RWPE2 (cell line): ENCODE data around the gene KCNK7.

Source experiments
- ATAC-seq: fragments of 200-7000 bp; cut with Tn5 transposase; 3 replicates; pipeline ENCODE4 v1.9.1; 2021; ENCODE audit warnings: low read depth
- DNase-seq: peaks from one replicate; pipeline ENCODE4 v3.0.0-alpha.2; 2020; ENCODE audit warnings: low spot score
- H3K27ac ChIP-seq: fragments of 450-650 bp; 2 replicates; pipeline ENCODE4 v1.5.1; 2017; ENCODE audit warnings: mild to moderate bottlenecking; ENCODE audit not compliant: poor library complexity, severe bottlenecking
- H3K27me3 ChIP-seq: fragments of 250-450 bp; sonication (Bioruptor Pico); 2 replicates; pipeline ENCODE4 v1.5.1; 2021; ENCODE audit warnings: mild to moderate bottlenecking, moderate library complexity; ENCODE audit not compliant: insufficient read depth, poor library complexity, severe bottlenecking
- H3K36me3 ChIP-seq: fragments of 250-450 bp; sonication (Bioruptor Pico); 2 replicates; pipeline ENCODE4 v1.5.1; 2020; ENCODE audit warnings: low read depth, mild to moderate bottlenecking, moderate library complexity
- H3K4me1 ChIP-seq: fragments of 250-450 bp; sonication (Bioruptor Pico); 2 replicates; pipeline ENCODE4 v1.5.1; 2021; ENCODE audit warnings: mild to moderate bottlenecking, moderate library complexity; ENCODE audit not compliant: insufficient read depth, poor library complexity, severe bottlenecking
- H3K4me3 ChIP-seq: fragments of 250-450 bp; sonication (Bioruptor Pico); 2 replicates; pipeline ENCODE4 v1.5.1; 2021; ENCODE audit warnings: mild to moderate bottlenecking, moderate library complexity; ENCODE audit not compliant: severe bottlenecking
- H3K9me3 ChIP-seq: fragments of 250-450 bp; sonication (Bioruptor Pico); 2 replicates; pipeline ENCODE4 v1.5.1; 2021; ENCODE audit warnings: mild to moderate bottlenecking, moderate library complexity; ENCODE audit not compliant: severe bottlenecking
- TF ChIP-seq, protein P1 (sequence below): fragments of 450-650 bp; IDR thresholded peaks from one replicate; pipeline ENCODE4 v1.5.1; 2017; ENCODE audit warnings: mild to moderate bottlenecking, moderate library complexity; ENCODE audit not compliant: poor library complexity, severe bottlenecking

Gene KCNK7

DNA sequence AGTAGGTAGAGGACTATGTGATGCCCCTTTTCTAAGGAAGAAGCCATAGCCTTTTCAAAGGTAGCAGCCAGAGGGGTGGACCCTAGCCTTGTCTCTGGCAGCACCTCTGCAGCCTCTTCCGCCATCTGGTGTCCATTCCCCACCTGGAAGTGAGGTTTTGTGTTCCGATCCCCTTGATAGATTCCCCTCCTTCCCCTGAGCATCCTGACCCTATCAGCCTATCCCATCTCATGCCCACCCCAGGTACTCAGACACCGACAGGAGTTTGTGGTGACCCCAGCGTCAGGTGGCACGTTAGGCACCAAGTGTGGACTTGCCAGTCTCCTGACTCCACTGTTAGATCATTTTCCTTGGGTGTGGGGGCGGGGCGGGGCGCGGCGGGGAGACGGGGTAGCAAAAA, 23.7 kb downstream of the KCNK7 start:
- peak overlapping the region; percentile 86 for H3K27ac ChIP-seq
- peak overlapping the region; percentile 78 for H3K4me3 ChIP-seq
- DNase-seq (peak; percentile 52), ATAC-seq (no peak; the same call in 2 of the 3 replicates)
- H3K36me3 ChIP-seq: peaks cover 10% of the 10 kb centered on the region
- H3K27me3 ChIP-seq: no peaks in the 10 kb centered on the region
- TF ChIP-seq, protein P1, sequence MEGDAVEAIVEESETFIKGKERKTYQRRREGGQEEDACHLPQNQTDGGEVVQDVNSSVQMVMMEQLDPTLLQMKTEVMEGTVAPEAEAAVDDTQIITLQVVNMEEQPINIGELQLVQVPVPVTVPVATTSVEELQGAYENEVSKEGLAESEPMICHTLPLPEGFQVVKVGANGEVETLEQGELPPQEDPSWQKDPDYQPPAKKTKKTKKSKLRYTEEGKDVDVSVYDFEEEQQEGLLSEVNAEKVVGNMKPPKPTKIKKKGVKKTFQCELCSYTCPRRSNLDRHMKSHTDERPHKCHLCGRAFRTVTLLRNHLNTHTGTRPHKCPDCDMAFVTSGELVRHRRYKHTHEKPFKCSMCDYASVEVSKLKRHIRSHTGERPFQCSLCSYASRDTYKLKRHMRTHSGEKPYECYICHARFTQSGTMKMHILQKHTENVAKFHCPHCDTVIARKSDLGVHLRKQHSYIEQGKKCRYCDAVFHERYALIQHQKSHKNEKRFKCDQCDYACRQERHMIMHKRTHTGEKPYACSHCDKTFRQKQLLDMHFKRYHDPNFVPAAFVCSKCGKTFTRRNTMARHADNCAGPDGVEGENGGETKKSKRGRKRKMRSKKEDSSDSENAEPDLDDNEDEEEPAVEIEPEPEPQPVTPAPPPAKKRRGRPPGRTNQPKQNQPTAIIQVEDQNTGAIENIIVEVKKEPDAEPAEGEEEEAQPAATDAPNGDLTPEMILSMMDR: peak; percentile 72
- no peaks in the 10 kb centered on the region for H3K9me3 ChIP-seq
- peaks cover 14% of the 10 kb centered on the region for H3K4me1 ChIP-seq

DNA sequence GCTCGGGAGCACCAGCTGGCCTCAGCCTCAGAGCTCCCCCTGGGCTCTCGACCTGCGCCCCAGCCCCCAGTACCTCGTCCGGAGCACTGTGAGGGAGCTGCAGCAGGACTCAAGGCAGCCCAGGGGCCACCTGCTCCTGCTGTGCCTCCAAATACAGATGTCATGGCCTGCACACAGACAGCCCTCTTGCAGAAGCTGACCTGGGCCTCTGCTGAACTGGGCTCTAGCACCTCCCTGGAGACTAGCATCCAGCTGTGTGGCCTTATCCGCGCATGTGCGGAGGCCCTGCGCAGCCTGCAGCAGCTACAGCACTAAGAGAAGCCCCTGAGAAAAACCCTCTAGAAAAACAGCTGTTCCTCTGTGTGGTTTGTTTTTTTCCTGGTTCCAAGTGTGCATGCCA, 24.2 kb downstream of the KCNK7 start:
- H3K27ac ChIP-seq: peak overlapping the region; percentile 86
- TF ChIP-seq, protein P1: no peak
- ATAC-seq: no peak
- H3K36me3 ChIP-seq: peaks cover 13% of the 10 kb centered on the region
- peak; percentile 47 for DNase-seq
- no peaks in the 10 kb centered on the region for H3K9me3 ChIP-seq
- no peaks in the 10 kb centered on the region for H3K27me3 ChIP-seq
- H3K4me3 ChIP-seq: no peak overlapping the region
- H3K4me1 ChIP-seq: peaks cover 14% of the 10 kb centered on the region

DNA sequence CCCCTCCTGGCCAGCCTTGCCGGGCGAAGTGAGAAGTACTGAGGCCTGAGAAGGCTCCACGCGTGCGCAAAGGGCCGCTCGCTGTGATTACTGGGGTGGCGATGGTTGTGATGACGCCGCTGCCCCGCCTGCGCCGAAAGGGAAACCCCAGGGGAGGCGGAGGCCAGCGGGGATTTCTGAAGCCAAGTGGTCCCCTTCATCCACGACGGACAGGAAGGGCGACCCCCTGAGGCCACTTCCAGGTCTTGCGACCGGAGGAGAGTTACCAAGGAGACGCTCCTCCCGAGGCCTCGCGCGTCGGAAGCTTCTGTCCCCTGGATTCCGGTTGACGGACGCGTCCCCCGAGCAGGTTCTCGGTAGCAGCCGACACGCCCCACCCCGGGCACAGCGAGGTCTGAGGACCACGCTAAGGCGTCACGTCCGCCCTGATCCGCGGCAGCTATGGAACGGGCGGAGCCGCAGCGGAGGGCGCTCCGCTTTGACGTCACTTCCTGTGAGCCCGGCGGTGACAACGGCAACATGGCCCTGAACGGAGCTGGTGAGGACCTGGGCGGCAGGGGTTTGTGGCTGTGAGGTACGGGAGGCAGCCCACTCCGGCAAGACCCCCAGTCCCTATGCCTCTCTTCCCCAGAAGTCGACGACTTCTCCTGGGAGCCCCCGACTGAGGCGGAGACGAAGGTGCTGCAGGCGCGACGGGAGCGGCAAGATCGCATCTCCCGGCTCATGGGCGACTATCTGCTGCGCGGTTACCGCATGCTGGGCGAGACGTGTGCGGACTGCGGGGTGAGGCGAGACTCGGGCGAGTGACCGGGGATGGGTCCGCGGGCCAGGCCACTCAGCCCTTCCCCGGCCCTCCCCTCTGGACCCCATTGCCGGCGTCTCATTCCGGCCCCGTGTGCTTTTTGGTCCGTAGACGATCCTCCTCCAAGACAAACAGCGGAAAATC, 25.4 kb downstream of the KCNK7 start, which contains the start of gene ZNRD2:
Gene ZNRD2 (plus strand): TSS at position 505 of the 946 bp plus-strand sequence. CDS start 15 bp downstream, at position 520.
- Histone ChIP-seq H3K9me3 (no peaks in the 10 kb centered on the region), H3K4me3 (peak within 1 kb of the TSS; percentile 52), H3K27me3 (no peaks in the 10 kb centered on the region), H3K36me3 (peaks cover 13% of the 10 kb centered on the region), H3K4me1 (peaks cover 20% of the 10 kb centered on the region), H3K27ac (peak within 1 kb of the TSS; percentile 86)
- ATAC-seq (peak; percentile 72), DNase-seq (peak; percentile 99)
- TF ChIP-seq, protein P1: peak; percentile 84

DNA sequence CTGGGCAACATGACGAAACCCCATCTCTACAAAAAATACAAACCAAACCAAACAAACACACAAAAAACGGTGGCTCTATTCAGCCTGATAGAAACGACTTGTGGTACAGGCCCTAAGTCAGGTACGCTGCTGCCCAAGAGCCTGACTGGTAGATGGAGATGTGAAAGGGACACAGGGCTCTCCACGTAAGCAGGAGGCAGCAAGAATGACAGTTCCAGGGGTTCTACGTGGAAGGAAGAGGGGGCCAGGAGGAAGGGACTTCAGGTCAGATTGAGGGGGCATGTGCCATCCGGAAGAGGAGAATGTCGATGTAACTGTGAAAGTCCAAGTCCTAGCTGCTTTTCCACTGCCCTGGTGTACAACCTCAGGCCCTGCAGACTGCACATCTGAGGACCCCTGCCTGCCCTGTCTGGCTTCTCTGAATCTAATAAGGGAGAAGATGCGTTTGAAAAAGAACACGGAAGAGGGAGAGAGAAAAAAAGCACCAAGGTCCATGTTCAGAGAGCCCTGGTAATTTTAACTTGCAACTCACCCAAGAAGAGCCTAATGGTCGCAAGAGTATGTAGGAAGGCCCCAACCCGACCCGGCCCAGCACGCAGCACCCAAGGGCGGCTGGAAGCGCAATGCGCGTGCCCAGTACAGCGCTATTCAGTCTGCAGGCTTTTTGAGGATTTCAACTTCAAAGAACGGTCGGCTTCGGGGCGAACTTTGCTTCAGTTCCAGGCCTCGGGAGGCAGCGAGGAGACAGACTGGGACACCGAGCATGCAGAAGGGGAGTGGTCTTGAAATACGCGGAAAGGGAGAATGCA, 26.2 kb downstream of the KCNK7 start:
- Histone ChIP-seq H3K27me3 (no peaks in the 10 kb centered on the region), H3K4me1 (peaks cover 20% of the 10 kb centered on the region), H3K4me3 (peak overlapping the region; percentile 52), H3K9me3 (no peaks in the 10 kb centered on the region), H3K27ac (peak overlapping the region; percentile 86), H3K36me3 (peaks cover 13% of the 10 kb centered on the region)
- TF ChIP-seq, protein P1: no peak
- peak; percentile 6; the same call in 1 of the 3 replicates for ATAC-seq
- DNase-seq: no peak
